Smooth muscle cell (in vitro differentiated cells): ENCODE measurements around the gene CCR9. TPM values are rescaled to one million over a fixed set of nuclear protein-coding genes. Genes with fewer than 3 reads are reported as not detected.

Experiments
- DNase-seq: peaks from one replicate; lab custom pipeline; 2025; ENCODE audit not compliant: unreplicated experiment; lab: John Stamatoyannopoulos, UW
- H2AFZ ChIP-seq: fragments of 200-600 bp; sonication (generic); 2 replicates; pipeline ENCODE4 v1.6.0; 2016; ENCODE audit warnings: antibody characterized with exemption, low read depth, mild to moderate bottlenecking
- H3F3A ChIP-seq: fragments of 200-600 bp; sonication (generic); 2 replicates; pipeline ENCODE4 v1.6.0; 2017; ENCODE audit warnings: antibody characterized with exemption, low read depth
- H3K27ac ChIP-seq: fragments of 200-600 bp; sonication (generic); 2 replicates; pipeline ENCODE4 v1.5.1; 2016; ENCODE audit warnings: low read depth, mild to moderate bottlenecking
- H3K27me3 ChIP-seq: fragments of 200-600 bp; sonication (generic); 2 replicates; pipeline ENCODE4 v1.6.1; 2016; ENCODE audit warnings: low read depth, mild to moderate bottlenecking
- H3K36me3 ChIP-seq: fragments of 200-600 bp; sonication (generic); 2 replicates; pipeline ENCODE4 v1.5.1; 2016; ENCODE audit warnings: low read depth
- H3K4me1 ChIP-seq: fragments of 200-600 bp; sonication (generic); 2 replicates; pipeline ENCODE4 v1.5.1; 2016; ENCODE audit warnings: low read depth
- H3K4me2 ChIP-seq: fragments of 200-600 bp; sonication (generic); 2 replicates; pipeline ENCODE4 v1.6.0; 2016; ENCODE audit warnings: mild to moderate bottlenecking
- H3K4me3 ChIP-seq: fragments of 200-600 bp; sonication (generic); 2 replicates; pipeline ENCODE4 v1.5.1; 2016; ENCODE audit warnings: mild to moderate bottlenecking
- H3K79me2 ChIP-seq: fragments of 200-600 bp; sonication (generic); 2 replicates; pipeline ENCODE4 v1.6.0; 2016; ENCODE audit warnings: low read depth, mild to moderate bottlenecking
- H3K9ac ChIP-seq: fragments of 200-600 bp; sonication (generic); 2 replicates; pipeline ENCODE4 v1.6.0; 2016; ENCODE audit warnings: low read depth
- H3K9me3 ChIP-seq: fragments of 200-600 bp; sonication (generic); replicated peaks from 2 replicates; pipeline ENCODE4 v1.5.1; 2016; ENCODE audit warnings: low read depth
- H4K20me1 ChIP-seq: fragments of 200-600 bp; sonication (generic); 2 replicates; pipeline ENCODE4 v1.6.0; 2016; ENCODE audit warnings: low read depth
- CTCF ChIP-seq: fragments of 200-600 bp; sonication (generic); IDR thresholded peaks from 2 replicates; pipeline ENCODE4 v1.5.1; 2017; ENCODE audit warnings: borderline replicate concordance, mild to moderate bottlenecking, antibody characterized with exemption; ENCODE audit not compliant: insufficient read depth, poor library complexity, severe bottlenecking
- WGBS: methylation state at CpG from one replicate; pipeline ENCODE4 v1.1.7; 2016; ENCODE audit warnings: low lambda C conversion rate; 5-methylcytosine and 5-hydroxymethylcytosine counted together
- polyA plus RNA-seq: library from polyadenylated mRNA; unstranded; fragments of >200 nt; fragmentation: Nextera tagmentation; extraction: Ambion mirVana; gene quantifications from 2 replicates; pipeline ENCODE4 v1.2.1, GENCODE V29; 2016
- total RNA-seq: library from RNA; depleted of rRNA; stranded (reverse); fragments of >200 nt; gene quantifications from 2 replicates; pipeline ENCODE4 v1.2.3, GENCODE V29; 2014

The CCR9 gene
- total and polyA plus RNA-seq, 2 experiments from 2014 or later: not detected

GRCh38 chr3:45864760-45865519 lies 21.4 kb upstream of the CCR9 start:
- Histone ChIP-seq H3K4me2 (no peak overlapping the region), H3K79me2 (no peaks in the 10 kb centered on the region), H2AFZ (no peak overlapping the region), H3K9me3 (no peaks in the 10 kb centered on the region), H3K9ac (no peak overlapping the region), H4K20me1 (no peaks in the 10 kb centered on the region), H3K4me1 (no peaks in the 10 kb centered on the region), H3K4me3 (no peak overlapping the region), H3K36me3 (no peaks in the 10 kb centered on the region), H3K27me3 (peaks cover 33% of the 10 kb centered on the region), H3F3A (no peaks in the 10 kb centered on the region), H3K27ac (no peak overlapping the region)
- TF ChIP-seq CTCF: no peak
- 68% methylated on average over 8 of the region's 8 CpGs for WGBS
- DNase-seq: no peak

GRCh38 chr3:45865563-45865962 lies 20.8 kb upstream of the CCR9 start:
- 90% methylated on average over 6 of the region's 6 CpGs for WGBS
- Histone ChIP-seq H3F3A (no peaks in the 10 kb centered on the region), H3K9ac (no peak overlapping the region), H3K4me1 (no peaks in the 10 kb centered on the region), H4K20me1 (no peaks in the 10 kb centered on the region), H3K27ac (no peak overlapping the region), H3K27me3 (peaks cover 33% of the 10 kb centered on the region), H3K9me3 (no peaks in the 10 kb centered on the region), H3K36me3 (no peaks in the 10 kb centered on the region), H3K4me2 (no peak overlapping the region), H2AFZ (no peak overlapping the region), H3K4me3 (no peak overlapping the region), H3K79me2 (no peaks in the 10 kb centered on the region)
- no peak for DNase-seq
- no peak for TF ChIP-seq CTCF

GRCh38 chr3:45868213-45868612 lies 18.1 kb upstream of the CCR9 start:
- Histone ChIP-seq H3K9ac (no peak overlapping the region), H3K9me3 (no peaks in the 10 kb centered on the region), H3K4me1 (no peaks in the 10 kb centered on the region), H2AFZ (no peak overlapping the region), H3K27me3 (peaks cover 21% of the 10 kb centered on the region), H4K20me1 (no peaks in the 10 kb centered on the region), H3K79me2 (no peaks in the 10 kb centered on the region), H3K4me2 (no peak overlapping the region), H3K27ac (no peak overlapping the region), H3F3A (no peaks in the 10 kb centered on the region), H3K4me3 (no peak overlapping the region), H3K36me3 (no peaks in the 10 kb centered on the region)
- no peak for DNase-seq
- no peak for TF ChIP-seq CTCF
- 51% methylated on average over 2 of the region's 2 CpGs for WGBS

DNA sequence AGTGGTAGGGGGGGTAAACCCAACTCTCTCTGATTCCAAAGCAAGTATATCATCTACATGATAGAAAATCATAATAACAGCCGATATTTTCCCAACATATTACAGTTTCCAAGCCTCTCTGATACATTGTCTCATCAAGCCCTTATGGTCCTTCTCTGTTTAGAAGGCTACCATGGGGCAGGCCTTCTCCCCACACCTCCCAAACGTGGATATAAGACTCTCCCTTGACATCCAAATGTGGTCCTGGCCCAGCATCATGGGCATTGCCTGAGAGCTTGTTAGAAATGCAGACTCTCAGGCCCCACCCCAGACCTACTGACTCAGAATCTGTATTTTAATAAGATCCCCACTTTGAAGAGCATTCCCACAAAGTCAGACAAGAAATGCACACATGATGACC lies 17.7 kb upstream of the CCR9 start:
- no peak for TF ChIP-seq CTCF
- Histone ChIP-seq H3K4me1 (no peaks in the 10 kb centered on the region), H3K4me3 (no peak overlapping the region), H2AFZ (no peak overlapping the region), H4K20me1 (no peaks in the 10 kb centered on the region), H3F3A (no peaks in the 10 kb centered on the region), H3K36me3 (no peaks in the 10 kb centered on the region), H3K4me2 (no peak overlapping the region), H3K27ac (no peak overlapping the region), H3K27me3 (peaks cover 21% of the 10 kb centered on the region), H3K9me3 (no peaks in the 10 kb centered on the region), H3K79me2 (no peaks in the 10 kb centered on the region), H3K9ac (no peak overlapping the region)
- DNase-seq: no peak
- 82% methylated on average over 2 of the region's 2 CpGs for WGBS
